Karpas-422 (cell line): ENCODE data around the gene MRE11. TPM values are rescaled to one million over a fixed set of nuclear protein-coding genes. Genes with fewer than 3 reads are reported as not detected.

ENCODE experiments used
- DNase-seq: peaks from one replicate; pipeline ENCODE4 v3.0.0-alpha.2; 2015
- H2AFZ ChIP-seq: fragments of 200-600 bp; sonication (generic); 2 replicates; pipeline ENCODE4 v1.6.1; 2014; ENCODE audit warnings: antibody characterized with exemption, low read length, mixed read lengths
- H3K27ac ChIP-seq: fragments of 200-600 bp; sonication (generic); 2 replicates; pipeline ENCODE4 v1.5.1; 2014; ENCODE audit warnings: mild to moderate bottlenecking, low read length, moderate library complexity
- H3K27me3 ChIP-seq: fragments of 200-600 bp; sonication (generic); 2 replicates; pipeline ENCODE4 v1.6.1; 2014; ENCODE audit warnings: low read length, mixed read lengths
- H3K36me3 ChIP-seq: fragments of 200-600 bp; sonication (generic); 2 replicates; pipeline ENCODE4 v1.6.1; 2014; ENCODE audit warnings: low read length, mixed read lengths; ENCODE audit not compliant: insufficient read depth
- H3K4me1 ChIP-seq: fragments of 200-600 bp; sonication (generic); 2 replicates; pipeline ENCODE4 v1.6.1; 2014; ENCODE audit warnings: mild to moderate bottlenecking, low read length, mixed read lengths
- H3K4me2 ChIP-seq: fragments of 200-600 bp; sonication (generic); 2 replicates; pipeline ENCODE4 v1.6.1; 2014; ENCODE audit warnings: low read length, low read depth, mild to moderate bottlenecking; ENCODE audit not compliant: poor library complexity, severe bottlenecking
- H3K4me3 ChIP-seq: fragments of 200-600 bp; sonication (generic); 2 replicates; pipeline ENCODE4 v1.5.1; 2014; ENCODE audit warnings: mild to moderate bottlenecking, antibody characterized with exemption, low read length, mixed read lengths
- H3K79me2 ChIP-seq: fragments of 200-600 bp; sonication (generic); 2 replicates; pipeline ENCODE4 v1.6.1; 2014; ENCODE audit warnings: mild to moderate bottlenecking, low read length, mixed read lengths
- H3K9ac ChIP-seq: fragments of 200-600 bp; sonication (generic); 2 replicates; pipeline ENCODE4 v1.6.0; 2014; ENCODE audit warnings: low read length
- H3K9me2 ChIP-seq: fragments of 200-600 bp; sonication (generic), shearing (Covaris generic); replicated peaks from 2 replicates; pipeline ENCODE4 v1.6.0; 2014; ENCODE audit warnings: mild to moderate bottlenecking, low read length, moderate library complexity; ENCODE audit not compliant: insufficient read depth
- H3K9me3 ChIP-seq: fragments of 300-700, 200-600 bp; sonication (generic); 2 replicates; pipeline ENCODE4 v1.6.1; 2014; ENCODE audit warnings: low read length, mixed read lengths
- H4K20me1 ChIP-seq: fragments of 200-600 bp; sonication (generic); 2 replicates; pipeline ENCODE4 v1.6.1; 2014; ENCODE audit warnings: mild to moderate bottlenecking, antibody characterized with exemption, low read length, low read depth; ENCODE audit not compliant: insufficient read depth
- total RNA-seq: library from RNA; depleted of rRNA; stranded (reverse); fragments of >200 nt; shearing (Covaris generic); gene quantifications from 2 replicates; pipeline ENCODE4 v1.2.3, GENCODE V29; 2014; ENCODE audit warnings: low replicate concordance

Gene MRE11
- total RNA-seq, 1 experiment from 2014 or later = 115 TPM

GRCh38 chr11:94424011-94424410, 69.6 kb downstream of the MRE11 start:
- no peak overlapping the region for H3K27ac ChIP-seq
- DNase-seq = no peak
- H3K4me3 ChIP-seq = no peak overlapping the region
- no peak overlapping the region for H3K4me2 ChIP-seq
- peaks cover 59% of the 10 kb centered on the region for H3K79me2 ChIP-seq
- H3K9me2 ChIP-seq = no peaks in the 10 kb centered on the region
- peaks cover 13% of the 10 kb centered on the region for H3K4me1 ChIP-seq
- no peaks in the 10 kb centered on the region for H4K20me1 ChIP-seq
- no peak overlapping the region for H2AFZ ChIP-seq
- no peaks in the 10 kb centered on the region for H3K9me3 ChIP-seq
- H3K36me3 ChIP-seq = peaks cover 72% of the 10 kb centered on the region
- H3K9ac ChIP-seq = no peak overlapping the region
- no peaks in the 10 kb centered on the region for H3K27me3 ChIP-seq

DNA sequence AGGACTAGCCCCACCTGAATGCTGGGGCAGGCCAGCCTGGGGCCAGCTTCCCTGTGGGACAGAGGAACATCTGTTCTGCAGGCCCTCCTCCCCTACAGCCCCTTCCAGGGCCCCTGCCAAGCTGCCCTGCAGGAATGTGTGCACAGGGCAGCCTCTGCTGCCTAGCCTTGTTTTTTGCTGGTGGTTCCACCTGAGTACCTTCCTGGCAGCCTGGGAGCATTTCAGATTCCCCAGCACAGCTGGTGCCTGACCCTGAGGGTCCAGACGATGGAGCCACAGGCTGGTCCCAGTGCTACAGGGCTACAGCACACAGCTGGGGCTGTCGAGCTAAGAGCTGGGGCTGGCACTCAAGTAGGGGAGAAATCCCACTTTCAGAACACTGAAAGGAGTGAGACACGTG, 70.1 kb downstream of the MRE11 start:
- Histone ChIP-seq H3K27me3 (no peaks in the 10 kb centered on the region), H4K20me1 (no peaks in the 10 kb centered on the region), H2AFZ (no peak overlapping the region), H3K4me2 (no peak overlapping the region), H3K36me3 (peaks cover 72% of the 10 kb centered on the region), H3K4me1 (peaks cover 13% of the 10 kb centered on the region), H3K9ac (no peak overlapping the region), H3K9me3 (no peaks in the 10 kb centered on the region), H3K79me2 (peaks cover 54% of the 10 kb centered on the region), H3K4me3 (no peak overlapping the region), H3K9me2 (no peaks in the 10 kb centered on the region), H3K27ac (no peak overlapping the region)
- no peak for DNase-seq

GRCh38 chr11:94418123-94418765, 75.4 kb downstream of the MRE11 start:
- H3K36me3 ChIP-seq = peaks cover 56% of the 10 kb centered on the region
- H3K4me3 ChIP-seq = no peak overlapping the region
- no peak overlapping the region for H3K27ac ChIP-seq
- no peak overlapping the region for H2AFZ ChIP-seq
- H3K79me2 ChIP-seq = peaks cover 3% of the 10 kb centered on the region; the same call in 1 of the 2 replicates
- H4K20me1 ChIP-seq = no peaks in the 10 kb centered on the region
- H3K9me2 ChIP-seq = no peaks in the 10 kb centered on the region
- no peaks in the 10 kb centered on the region for H3K4me1 ChIP-seq
- no peaks in the 10 kb centered on the region for H3K27me3 ChIP-seq
- no peak for DNase-seq
- H3K9ac ChIP-seq = no peak overlapping the region
- no peak overlapping the region for H3K4me2 ChIP-seq
- H3K9me3 ChIP-seq = no peaks in the 10 kb centered on the region

GRCh38 chr11:94417386-94417987, 76.2 kb downstream of the MRE11 start:
- Histone ChIP-seq H3K79me2 (no peaks in the 10 kb centered on the region), H3K4me1 (no peaks in the 10 kb centered on the region)

DNA sequence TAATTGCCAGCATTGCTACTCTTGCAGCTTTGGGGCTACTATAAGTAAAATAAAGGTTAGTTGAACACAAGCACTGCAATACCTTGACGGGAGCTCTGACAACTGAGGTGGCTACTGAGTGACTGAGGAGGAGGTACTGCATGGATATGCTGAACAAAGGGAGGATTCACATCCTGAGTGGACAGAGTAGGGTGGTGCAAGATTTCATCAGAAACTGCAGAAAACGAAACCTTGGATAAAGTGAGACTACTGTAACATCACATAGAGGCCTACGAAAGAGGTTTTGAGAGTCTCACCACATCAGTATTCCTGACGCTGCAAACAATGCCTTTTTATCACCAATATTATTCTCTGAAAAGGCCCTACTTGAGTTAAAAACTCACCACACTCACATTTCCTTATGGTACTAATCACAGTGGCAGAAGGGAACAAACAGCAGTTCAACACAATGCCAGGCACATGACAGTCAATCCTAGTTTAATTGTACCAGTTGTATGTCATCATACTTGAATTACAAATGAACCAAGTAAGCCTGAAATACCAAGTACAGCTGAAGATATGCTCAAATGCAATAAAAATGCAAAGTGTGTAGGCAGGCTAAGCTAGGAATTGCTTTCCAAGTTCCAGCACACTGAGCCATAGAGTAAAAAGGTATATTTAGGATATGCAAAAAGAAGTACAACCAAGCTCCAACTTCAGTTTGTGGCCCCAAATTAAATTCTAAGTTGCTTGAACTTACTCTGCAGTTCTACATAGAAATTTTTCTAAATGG, 88.4 kb downstream of the MRE11 start:
- Histone ChIP-seq H3K27me3 (no peaks in the 10 kb centered on the region), H3K79me2 (no peaks in the 10 kb centered on the region), H3K36me3 (no peaks in the 10 kb centered on the region), H4K20me1 (peaks cover 8% of the 10 kb centered on the region; the same call in 1 of the 2 replicates), H3K27ac (no peak overlapping the region), H3K9ac (no peak overlapping the region), H3K4me3 (no peak overlapping the region), H3K4me2 (no peak overlapping the region), H2AFZ (no peak overlapping the region), H3K9me3 (no peaks in the 10 kb centered on the region), H3K9me2 (no peaks in the 10 kb centered on the region), H3K4me1 (no peaks in the 10 kb centered on the region)
- DNase-seq = no peak

More at GRCh38 chr11:94417386-94417987, 76.2 kb downstream of the MRE11 start:
- Histone ChIP-seq H3K36me3 (peaks cover 59% of the 10 kb centered on the region), H3K9me3 (no peaks in the 10 kb centered on the region), H3K9me2 (no peaks in the 10 kb centered on the region), H3K4me2 (no peak overlapping the region), H3K27me3 (no peaks in the 10 kb centered on the region), H3K27ac (no peak overlapping the region), H4K20me1 (no peaks in the 10 kb centered on the region), H2AFZ (no peak overlapping the region), H3K9ac (no peak overlapping the region), H3K4me3 (no peak overlapping the region)
- DNase-seq = peak; percentile 68

- peaks cover 8% of the 10 kb centered on the region; the same call in 1 of the 2 replicates for H4K20me1 ChIP-seq
- H3K36me3 ChIP-seq = no peaks in the 10 kb centered on the region
- H2AFZ ChIP-seq = no peak overlapping the region
- no peaks in the 10 kb centered on the region for H3K79me2 ChIP-seq
- H3K27me3 ChIP-seq = no peaks in the 10 kb centered on the region
- no peak overlapping the region for H3K27ac ChIP-seq
- H3K9ac ChIP-seq = no peak overlapping the region
- H3K9me2 ChIP-seq = no peaks in the 10 kb centered on the region
- no peak overlapping the region for H3K4me2 ChIP-seq
- no peaks in the 10 kb centered on the region for H3K9me3 ChIP-seq
- H3K4me3 ChIP-seq = no peak overlapping the region
- no peaks in the 10 kb centered on the region for H3K4me1 ChIP-seq
- DNase-seq = no peak
These were observed 91.3 kb downstream of the MRE11 start for GRCh38 chr11:94402355-94402754.

GRCh38 chr11:94401773-94402265, 91.8 kb downstream of the MRE11 start:
- H3K36me3 ChIP-seq = no peaks in the 10 kb centered on the region
- no peaks in the 10 kb centered on the region for H3K9me3 ChIP-seq
- H3K27ac ChIP-seq = no peak overlapping the region
- H3K4me1 ChIP-seq = no peaks in the 10 kb centered on the region
- no peaks in the 10 kb centered on the region for H3K79me2 ChIP-seq
- H3K9me2 ChIP-seq = no peaks in the 10 kb centered on the region
- no peak overlapping the region for H3K4me3 ChIP-seq
- no peaks in the 10 kb centered on the region for H3K27me3 ChIP-seq
- H2AFZ ChIP-seq = no peak overlapping the region
- DNase-seq = no peak
- no peak overlapping the region for H3K4me2 ChIP-seq
- peaks cover 8% of the 10 kb centered on the region; the same call in 1 of the 2 replicates for H4K20me1 ChIP-seq
- H3K9ac ChIP-seq = no peak overlapping the region
